Esophagus muscularis mucosa (tissue), 4 donors: ENCODE measurements around the gene SLFN11.
A peak's percentile ranks its signal among the peaks of the same experiment; 100 is the strongest.

Experiments
- EP300 ChIP-seq: sonication (generic); formaldehyde crosslinking; IDR thresholded peaks from one replicate; pipeline ENCODE4 v1.6.1; 2017; ENCODE audit warnings: antibody characterized with exemption
- POLR2A ChIP-seq: fragments of 450-650 bp; IDR thresholded peaks from one replicate; pipeline ENCODE4 v1.6.1; 2017; ENCODE audit warnings: antibody characterized with exemption, moderate library complexity, mild to moderate bottlenecking, low read depth
- POLR2AphosphoS5 ChIP-seq, 2 donors: sonication (generic); formaldehyde crosslinking; IDR thresholded peaks; one replicate each; pipeline ENCODE4 v1.6.1; 2017; ENCODE audit warnings: antibody characterized with exemption in 2 of 2
- TF ChIP-seq, protein P1 (sequence below), 3 experiments: fragments of 200-600 bp in 2 of 3; fragments of 450-650 bp in 1 of 3; sonication (generic) in 2 of 3; IDR thresholded peaks; one replicate each; pipeline ENCODE4 v1.5.1; 2017 to 2019; ENCODE audit warnings: antibody characterized with exemption in 3 of 3, mild to moderate bottlenecking in 2 of 3, moderate library complexity in 1 of 3

- TF ChIP-seq POLR2A (no peak), POLR2AphosphoS5 (IDR thresholded peaks at IDR 0.05) (peak; percentile 38 to 50), EP300 (no peak)
- TF ChIP-seq, protein P1, sequence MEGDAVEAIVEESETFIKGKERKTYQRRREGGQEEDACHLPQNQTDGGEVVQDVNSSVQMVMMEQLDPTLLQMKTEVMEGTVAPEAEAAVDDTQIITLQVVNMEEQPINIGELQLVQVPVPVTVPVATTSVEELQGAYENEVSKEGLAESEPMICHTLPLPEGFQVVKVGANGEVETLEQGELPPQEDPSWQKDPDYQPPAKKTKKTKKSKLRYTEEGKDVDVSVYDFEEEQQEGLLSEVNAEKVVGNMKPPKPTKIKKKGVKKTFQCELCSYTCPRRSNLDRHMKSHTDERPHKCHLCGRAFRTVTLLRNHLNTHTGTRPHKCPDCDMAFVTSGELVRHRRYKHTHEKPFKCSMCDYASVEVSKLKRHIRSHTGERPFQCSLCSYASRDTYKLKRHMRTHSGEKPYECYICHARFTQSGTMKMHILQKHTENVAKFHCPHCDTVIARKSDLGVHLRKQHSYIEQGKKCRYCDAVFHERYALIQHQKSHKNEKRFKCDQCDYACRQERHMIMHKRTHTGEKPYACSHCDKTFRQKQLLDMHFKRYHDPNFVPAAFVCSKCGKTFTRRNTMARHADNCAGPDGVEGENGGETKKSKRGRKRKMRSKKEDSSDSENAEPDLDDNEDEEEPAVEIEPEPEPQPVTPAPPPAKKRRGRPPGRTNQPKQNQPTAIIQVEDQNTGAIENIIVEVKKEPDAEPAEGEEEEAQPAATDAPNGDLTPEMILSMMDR (IDR thresholded peaks at IDR 0.05), result no peak
Measured at GRCh38 chr17:35373984-35374765, 754 bp upstream of the SLFN11 start.
